Activated CD4-positive, CD25-positive, alpha-beta regulatory T cell treated with anti-CD3 and anti-CD28 coated beads, Interleukin-2, amount 50 U/mL, for 72 hours (primary cell): ENCODE results near the gene TNN.

ENCODE experiments used
- DNase-seq: peaks from one replicate; pipeline ENCODE4 v3.0.0; 2021

Gene TNN

GRCh38 chr1:175116210-175116798, 48.7 kb downstream of the TNN start:
- no peak for DNase-seq

GRCh38 chr1:175116903-175117302, 49.3 kb downstream of the TNN start:
- no peak for DNase-seq

GRCh38 chr1:175118375-175119367, 51.0 kb downstream of the TNN start:
- DNase-seq = no peak

GRCh38 chr1:175120511-175120910, 52.9 kb downstream of the TNN start:
- no peak for DNase-seq

- no peak for DNase-seq
Observed at GRCh38 chr1:175124861-175125260, 57.2 kb downstream of the TNN start.

- DNase-seq = no peak
Observed at GRCh38 chr1:175126347-175126746, 58.7 kb downstream of the TNN start.

GRCh38 chr1:175127565-175127964, 59.9 kb downstream of the TNN start:
- no peak for DNase-seq

GRCh38 chr1:175128523-175128922, 60.9 kb downstream of the TNN start:
- no peak for DNase-seq

- DNase-seq = no peak
Observed at GRCh38 chr1:175129182-175129581, 61.5 kb downstream of the TNN start.

- DNase-seq = no peak
Observed at GRCh38 chr1:175129644-175129996, 62.0 kb downstream of the TNN start.

- no peak for DNase-seq
Observed at GRCh38 chr1:175129997-175130648, 62.5 kb downstream of the TNN start.

GRCh38 chr1:175130649-175131045, 63.0 kb downstream of the TNN start:
- DNase-seq = no peak

GRCh38 chr1:175131095-175131494, 63.5 kb downstream of the TNN start:
- no peak for DNase-seq

- DNase-seq = no peak
Observed at GRCh38 chr1:175132436-175132835, 64.8 kb downstream of the TNN start.

- DNase-seq = no peak
Observed at GRCh38 chr1:175133673-175134435, 66.2 kb downstream of the TNN start.

GRCh38 chr1:175134500-175134899, 66.9 kb downstream of the TNN start:
- DNase-seq = no peak

- no peak for DNase-seq
Observed at GRCh38 chr1:175136246-175136645, 68.6 kb downstream of the TNN start.

- no peak for DNase-seq
Observed at GRCh38 chr1:175137369-175137768, 69.7 kb downstream of the TNN start.

- no peak for DNase-seq
Observed at GRCh38 chr1:175138579-175138978, 70.9 kb downstream of the TNN start.

- DNase-seq = no peak
Observed at GRCh38 chr1:175145899-175146528, 78.4 kb downstream of the TNN start.

- DNase-seq = peak; percentile 75
Observed at GRCh38 chr1:175146529-175147213, 79.0 kb downstream of the TNN start.

- no peak for DNase-seq
Observed at GRCh38 chr1:175147569-175147968, 79.9 kb downstream of the TNN start.
